GM19043 (cell line): Measurements from ENCODE around the gene INPPL1.
"Not testable (repeated sequence)": the region's sequence is repeated elsewhere in the genome, so short reads cannot be mapped to it uniquely, and the experiment has no call there.

Experiments
- ATAC-seq: cut with Tn5 transposase; IDR thresholded peaks from one replicate; pipeline ENCODE4 v1.9.1; 2021; ENCODE audit warnings: low read depth; ENCODE audit not compliant: unreplicated experiment

INPPL1 gene, protein sequence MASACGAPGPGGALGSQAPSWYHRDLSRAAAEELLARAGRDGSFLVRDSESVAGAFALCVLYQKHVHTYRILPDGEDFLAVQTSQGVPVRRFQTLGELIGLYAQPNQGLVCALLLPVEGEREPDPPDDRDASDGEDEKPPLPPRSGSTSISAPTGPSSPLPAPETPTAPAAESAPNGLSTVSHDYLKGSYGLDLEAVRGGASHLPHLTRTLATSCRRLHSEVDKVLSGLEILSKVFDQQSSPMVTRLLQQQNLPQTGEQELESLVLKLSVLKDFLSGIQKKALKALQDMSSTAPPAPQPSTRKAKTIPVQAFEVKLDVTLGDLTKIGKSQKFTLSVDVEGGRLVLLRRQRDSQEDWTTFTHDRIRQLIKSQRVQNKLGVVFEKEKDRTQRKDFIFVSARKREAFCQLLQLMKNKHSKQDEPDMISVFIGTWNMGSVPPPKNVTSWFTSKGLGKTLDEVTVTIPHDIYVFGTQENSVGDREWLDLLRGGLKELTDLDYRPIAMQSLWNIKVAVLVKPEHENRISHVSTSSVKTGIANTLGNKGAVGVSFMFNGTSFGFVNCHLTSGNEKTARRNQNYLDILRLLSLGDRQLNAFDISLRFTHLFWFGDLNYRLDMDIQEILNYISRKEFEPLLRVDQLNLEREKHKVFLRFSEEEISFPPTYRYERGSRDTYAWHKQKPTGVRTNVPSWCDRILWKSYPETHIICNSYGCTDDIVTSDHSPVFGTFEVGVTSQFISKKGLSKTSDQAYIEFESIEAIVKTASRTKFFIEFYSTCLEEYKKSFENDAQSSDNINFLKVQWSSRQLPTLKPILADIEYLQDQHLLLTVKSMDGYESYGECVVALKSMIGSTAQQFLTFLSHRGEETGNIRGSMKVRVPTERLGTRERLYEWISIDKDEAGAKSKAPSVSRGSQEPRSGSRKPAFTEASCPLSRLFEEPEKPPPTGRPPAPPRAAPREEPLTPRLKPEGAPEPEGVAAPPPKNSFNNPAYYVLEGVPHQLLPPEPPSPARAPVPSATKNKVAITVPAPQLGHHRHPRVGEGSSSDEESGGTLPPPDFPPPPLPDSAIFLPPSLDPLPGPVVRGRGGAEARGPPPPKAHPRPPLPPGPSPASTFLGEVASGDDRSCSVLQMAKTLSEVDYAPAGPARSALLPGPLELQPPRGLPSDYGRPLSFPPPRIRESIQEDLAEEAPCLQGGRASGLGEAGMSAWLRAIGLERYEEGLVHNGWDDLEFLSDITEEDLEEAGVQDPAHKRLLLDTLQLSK

DNA sequence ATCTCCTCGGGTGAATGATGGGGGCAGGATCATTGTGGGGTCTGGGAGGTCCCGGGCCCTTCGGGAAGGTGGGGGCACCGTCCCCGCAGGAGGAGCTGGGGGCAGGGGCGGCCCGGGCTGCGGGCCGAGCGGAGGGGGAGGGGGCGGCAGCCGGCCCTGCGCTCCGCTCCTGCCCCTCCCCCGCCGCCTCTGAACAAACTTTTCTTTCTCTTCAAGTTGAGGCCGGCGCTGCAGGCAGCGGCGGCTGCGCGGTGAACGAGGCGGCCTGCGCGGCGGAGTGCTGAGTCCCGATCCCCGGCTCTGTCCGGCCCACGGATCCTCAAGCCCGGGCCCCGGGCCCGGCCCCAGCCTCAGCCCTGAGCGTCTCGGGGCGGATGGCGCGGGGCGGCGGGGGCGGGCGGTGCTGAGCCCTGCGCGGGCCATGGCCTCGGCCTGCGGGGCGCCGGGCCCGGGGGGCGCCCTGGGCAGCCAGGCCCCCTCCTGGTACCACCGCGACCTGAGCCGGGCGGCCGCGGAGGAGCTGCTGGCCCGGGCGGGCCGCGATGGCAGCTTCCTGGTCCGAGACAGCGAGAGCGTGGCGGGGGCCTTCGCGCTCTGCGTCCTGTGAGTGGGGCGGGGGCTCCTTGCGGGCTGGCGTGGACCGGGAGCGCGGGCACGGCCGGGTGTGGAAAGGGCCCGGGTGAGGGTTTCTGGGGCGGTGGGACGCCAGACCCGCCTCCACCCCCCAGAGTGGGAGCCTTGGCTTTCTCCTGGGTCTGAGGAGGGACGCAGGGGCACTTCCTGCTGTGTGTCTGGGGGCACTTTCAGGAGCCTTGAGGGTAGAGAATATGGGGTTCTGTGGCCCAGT lies at the start of gene INPPL1:
TSS of gene INPPL1 (plus strand) at position 204 of the 847 bp plus-strand sequence. CDS start at position 422, 218 bp downstream.
- no peak for ATAC-seq

DNA sequence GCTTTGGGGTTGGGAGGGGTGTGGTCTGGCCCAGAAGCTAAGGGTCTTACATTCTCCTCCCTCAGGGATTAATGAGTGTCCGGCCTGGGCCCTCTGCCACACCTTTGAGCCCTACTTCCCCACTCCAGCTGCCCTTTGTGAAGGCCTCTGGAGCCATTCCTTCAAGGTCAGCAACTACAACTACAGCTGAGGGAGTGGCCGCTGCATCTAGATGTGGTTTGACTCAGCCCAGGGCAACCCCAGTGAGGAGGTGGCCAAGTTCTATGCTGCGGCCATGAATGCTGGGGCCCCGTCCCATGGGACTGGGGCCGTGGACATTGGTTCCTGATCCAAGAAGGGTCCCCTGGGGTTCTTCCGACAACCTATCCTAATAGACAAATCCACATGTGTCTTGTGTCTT lies 46.9 kb upstream of the INPPL1 start:
- ATAC-seq = no peak

DNA sequence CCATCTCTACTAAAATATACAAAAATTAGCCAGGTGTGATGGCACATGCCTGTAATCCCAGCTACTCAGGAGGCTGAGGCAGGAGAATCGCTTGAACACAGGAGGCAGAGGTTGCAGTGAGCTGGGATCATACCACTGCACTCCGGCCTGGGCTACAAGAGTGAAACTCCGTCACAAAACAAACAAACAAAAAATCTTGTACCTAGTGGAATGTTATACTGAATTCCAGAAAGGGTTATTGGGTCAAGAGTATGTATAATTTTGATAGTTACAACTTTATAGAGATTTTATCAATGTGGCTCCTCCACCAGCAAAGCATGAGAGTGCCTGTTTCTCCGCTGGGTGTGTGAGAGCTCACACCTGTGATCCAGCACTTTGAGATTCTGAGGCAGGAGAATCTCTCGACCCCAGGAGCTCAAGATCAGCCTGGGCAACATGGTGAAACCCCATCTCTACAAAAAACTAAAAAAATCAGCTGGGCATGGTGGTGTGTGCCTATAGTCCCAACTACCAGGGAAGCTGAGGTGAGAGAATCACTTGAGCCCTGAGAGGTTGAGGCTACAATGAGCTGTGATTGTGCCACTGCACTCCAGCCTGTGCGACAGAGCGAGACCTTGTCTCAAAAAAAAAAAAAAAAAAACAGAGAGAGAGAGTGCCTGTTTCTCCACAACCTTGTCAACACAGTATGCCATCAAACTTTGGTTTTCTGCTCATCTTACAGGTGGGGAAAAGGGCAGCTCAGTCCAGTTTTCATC lies 45.3 kb upstream of the INPPL1 start:
- ATAC-seq = no peak

DNA sequence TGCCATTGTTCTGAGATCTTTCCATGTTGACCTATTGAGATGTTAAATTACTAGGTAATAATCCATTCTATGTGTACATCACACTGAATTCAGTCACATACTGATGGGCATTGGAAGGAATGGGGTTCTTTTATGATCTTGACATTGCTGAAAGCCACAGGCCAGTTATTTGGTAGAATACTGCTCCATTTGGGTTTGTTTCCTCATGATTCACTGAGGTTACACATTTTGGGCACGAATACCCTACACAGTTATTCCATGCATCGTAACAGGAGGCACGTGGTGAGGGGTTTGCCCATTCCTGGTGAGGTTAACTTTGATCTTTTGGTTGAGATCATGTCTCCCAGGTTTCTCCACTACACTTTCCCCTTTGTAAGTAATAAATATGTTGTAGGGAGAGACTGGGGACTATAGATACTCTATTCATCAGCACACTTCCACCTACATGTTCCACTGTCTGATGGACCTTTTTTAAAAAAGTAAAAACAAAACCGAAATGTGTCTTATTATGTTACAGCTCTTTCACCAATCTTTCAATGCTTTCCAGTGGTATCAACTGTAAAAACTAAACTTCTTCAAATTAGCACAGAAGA lies 44.7 kb upstream of the INPPL1 start:
- no peak for ATAC-seq

DNA sequence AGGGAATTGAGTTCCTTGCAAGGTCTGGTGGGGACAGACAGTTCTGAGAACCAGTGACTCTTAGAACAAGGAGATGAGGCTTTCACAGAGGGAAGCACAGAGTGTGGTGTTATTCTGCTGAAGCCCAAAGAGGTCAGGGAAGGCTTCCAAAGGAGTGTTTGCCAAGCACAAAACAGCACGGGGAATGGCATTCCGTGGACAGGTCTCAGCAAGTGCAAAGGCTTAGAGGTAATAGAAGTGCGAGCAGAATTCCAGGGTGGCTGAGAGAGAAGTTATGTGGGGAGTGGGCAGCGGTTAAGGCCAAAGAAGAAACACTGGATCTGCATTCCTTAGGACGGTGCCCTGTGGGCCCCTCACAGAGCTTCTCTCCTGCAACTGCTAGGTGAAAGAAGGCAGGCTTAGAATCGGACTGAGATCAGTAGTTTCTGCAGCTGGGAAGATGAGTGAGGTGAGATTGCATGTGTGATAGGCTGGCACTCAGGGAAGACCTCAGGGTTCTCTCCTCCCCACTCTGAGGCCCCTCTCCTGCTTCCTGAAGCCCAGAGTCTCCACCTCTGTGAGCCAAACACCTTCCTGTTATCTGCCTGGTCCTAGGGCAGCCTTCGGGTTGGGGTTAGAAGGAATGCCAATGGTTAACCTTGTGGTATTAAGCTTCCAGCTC lies 43.5 kb upstream of the INPPL1 start:
- not testable (repeated sequence) for ATAC-seq

DNA sequence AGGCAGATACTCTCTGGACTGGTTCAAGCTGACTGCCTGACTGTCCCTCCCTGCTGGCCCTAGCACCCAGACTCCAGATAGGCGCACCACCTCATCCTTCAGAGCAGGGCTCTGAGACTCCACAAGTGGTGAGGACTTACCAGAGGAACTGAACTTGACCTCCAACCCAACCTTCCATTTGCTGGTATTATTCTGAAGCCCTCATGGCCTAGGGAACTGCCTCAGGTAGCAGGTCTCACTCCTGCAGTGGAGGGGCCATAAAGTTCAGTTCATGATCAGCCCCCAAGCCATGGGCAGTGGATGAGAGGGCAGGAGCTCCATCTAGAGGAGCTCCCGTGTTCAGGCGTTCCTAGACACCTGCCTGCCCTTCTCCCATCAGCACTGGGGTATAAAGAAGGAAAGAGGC lies 43.0 kb upstream of the INPPL1 start:
- not testable (repeated sequence) for ATAC-seq

DNA sequence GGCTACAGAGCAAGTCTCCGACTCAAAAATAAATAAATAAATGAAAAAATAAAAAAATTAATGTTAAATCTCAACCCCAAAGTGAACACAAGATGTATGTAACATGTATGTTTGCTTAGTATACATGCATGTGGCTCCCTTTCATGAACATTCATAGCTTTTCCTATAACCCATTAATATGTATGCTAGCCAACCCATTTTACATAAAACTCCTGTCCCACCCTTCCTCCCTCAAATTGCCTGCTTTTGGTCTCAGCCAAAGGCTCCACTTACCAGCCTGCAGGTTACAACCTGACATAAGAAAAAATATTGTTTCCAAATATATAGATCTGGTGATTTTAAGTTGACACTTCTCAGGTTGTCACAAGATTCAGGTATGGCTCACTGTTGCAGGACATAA lies 36.3 kb upstream of the INPPL1 start:
- no peak for ATAC-seq

DNA sequence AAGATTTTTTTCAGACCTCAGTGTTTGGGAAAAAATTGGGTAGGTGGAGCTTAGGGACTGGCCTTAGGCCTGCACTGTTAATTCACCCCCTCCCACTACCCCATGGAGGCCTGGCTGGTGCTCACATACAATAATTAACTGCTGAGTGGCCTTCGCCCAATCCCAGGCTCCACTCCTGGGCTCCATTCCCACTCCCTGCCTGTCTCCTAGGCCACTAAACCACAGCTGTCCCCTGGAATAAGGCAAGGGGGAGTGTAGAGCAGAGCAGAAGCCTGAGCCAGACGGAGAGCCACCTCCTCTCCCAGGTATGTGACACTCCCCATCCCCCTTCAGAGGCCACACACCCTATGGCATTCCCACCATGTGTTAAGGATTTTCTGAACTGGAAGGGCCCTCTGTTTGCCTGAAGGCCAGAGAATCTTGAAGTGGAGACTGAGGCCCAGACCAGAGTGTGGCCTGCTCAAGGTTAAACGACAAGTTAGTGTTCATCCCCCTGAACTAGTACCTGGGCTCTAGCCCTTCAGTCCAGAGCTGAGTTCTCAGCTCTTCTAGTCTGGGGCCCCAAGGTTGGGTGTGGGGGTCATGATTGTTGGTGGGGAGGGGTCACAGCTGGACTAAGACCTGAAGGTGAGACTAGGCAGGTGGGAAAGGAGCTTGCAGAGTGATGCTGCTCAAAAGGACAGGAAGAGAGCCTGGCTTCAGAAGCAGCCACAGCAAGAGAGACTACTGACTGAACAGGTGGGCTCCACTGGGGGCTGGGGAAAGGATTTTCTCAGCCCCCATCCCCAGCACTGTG lies 34.9 kb upstream of the INPPL1 start:
- no peak for ATAC-seq

DNA sequence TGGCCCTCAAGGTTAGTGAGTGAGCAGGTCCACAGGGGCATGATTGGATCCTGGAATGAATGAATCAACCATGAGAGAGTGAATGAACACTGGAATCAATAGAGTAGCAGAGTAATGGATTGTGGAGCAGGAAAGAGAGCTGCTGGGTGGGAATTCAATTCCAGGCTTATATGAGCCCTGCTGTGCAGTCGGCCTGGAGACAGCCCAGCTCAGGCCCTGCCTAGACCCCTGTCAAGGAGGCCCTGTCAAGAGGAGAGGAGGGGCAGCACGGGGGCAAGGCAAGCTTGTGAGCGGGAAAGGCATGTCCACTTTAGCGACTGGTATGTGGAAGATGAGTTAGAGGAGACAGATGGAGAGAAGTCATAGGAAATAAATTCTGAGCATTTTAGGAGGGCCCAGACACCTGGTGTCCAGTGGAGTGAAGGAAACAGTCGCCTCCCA lies 33.9 kb upstream of the INPPL1 start:
- ATAC-seq = no peak

DNA sequence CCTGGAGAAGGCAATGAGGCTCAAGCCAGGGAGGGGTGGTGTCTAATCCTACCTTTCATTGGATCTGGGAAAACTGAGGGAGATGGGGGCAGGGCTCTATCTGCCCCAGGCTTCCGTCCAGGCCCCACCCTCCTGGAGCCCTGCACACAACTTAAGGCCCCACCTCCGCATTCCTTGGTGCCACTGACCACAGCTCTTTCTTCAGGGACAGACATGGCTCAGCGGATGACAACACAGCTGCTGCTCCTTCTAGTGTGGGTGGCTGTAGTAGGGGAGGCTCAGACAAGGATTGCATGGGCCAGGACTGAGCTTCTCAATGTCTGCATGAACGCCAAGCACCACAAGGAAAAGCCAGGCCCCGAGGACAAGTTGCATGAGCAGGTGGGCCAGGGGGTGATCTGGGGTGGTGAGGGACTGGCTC lies 32.6 kb upstream of the INPPL1 start, which contains the start of gene FOLR1:
TSS of gene FOLR1 (plus strand) at position 180 of the 421 bp plus-strand sequence. CDS start at position 214, 34 bp downstream.
- no peak for ATAC-seq

DNA sequence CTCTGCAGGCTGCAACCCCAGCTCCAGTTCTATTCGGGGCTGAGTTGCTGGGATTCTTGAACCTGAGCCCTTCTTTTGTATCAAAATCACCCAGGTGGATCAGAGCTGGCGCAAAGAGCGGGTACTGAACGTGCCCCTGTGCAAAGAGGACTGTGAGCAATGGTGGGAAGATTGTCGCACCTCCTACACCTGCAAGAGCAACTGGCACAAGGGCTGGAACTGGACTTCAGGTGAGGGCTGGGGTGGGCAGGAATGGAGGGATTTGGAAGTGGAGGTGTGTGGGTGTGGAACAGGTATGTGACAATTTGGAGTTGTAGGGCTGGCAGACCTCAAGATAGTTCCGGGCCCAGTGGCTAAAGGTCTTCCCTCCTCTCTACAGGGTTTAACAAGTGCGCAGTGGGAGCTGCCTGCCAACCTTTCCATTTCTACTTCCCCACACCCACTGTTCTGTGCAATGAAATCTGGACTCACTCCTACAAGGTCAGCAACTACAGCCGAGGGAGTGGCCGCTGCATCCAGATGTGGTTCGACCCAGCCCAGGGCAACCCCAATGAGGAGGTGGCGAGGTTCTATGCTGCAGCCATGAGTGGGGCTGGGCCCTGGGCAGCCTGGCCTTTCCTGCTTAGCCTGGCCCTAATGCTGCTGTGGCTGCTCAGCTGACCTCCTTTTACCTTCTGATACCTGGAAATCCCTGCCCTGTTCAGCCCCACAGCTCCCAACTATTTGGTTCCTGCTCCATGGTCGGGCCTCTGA lies 28.9 kb upstream of the INPPL1 start:
- ATAC-seq = no peak

DNA sequence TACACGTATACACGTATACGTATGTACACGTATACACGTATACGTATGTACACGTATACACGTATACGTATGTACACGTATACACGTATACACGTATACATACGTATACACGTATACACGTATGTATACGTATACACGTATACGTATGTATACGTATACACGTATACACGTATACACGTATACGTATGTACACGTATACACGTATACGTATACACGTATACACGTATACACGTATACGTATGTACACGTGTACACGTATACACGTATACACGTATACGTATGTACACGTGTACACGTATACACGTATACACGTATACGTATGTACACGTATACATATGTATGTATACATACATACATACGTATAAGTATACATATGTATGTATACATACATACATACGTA lies 23.1 kb upstream of the INPPL1 start:
- ATAC-seq = not testable (repeated sequence)

DNA sequence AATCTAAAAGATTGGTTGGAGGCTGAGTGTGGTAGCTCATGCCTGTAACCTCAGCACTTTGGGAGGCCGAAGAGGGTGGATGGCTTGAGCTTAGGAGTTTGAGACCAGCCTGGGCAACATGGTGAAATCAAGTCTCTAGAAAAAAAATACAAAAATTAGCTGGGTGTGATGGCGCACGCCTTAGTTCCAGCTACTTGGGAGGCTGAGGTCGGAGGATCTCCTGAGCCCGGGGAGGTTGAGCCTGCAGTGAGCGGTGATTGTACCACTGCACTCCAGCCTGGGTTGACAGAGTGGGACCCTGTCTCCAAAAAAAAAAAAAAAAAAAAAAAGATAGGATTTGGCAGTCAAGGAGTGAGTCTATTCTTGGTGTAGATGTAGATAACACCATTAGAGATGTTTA lies 22.0 kb upstream of the INPPL1 start:
- ATAC-seq = no peak

DNA sequence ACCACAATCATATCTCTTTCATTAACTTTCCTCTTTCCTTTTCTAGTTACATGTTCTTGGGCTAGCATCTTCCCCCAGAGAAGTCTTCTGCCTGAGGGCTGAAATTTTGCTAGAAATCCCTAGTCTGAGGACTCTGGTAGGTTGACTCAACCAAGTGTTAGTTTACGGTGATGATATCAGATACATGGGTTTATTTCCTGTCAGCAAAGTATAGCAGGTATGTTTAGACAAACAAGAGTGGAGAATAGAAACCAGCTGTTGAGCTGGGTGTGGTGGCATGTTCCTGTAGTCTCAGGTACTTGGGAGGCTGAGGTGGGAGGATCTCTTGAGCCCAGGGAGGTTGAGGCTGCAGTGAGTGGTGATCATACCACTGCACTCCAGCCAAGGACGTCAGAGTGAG lies 21.4 kb upstream of the INPPL1 start:
- no peak for ATAC-seq

DNA sequence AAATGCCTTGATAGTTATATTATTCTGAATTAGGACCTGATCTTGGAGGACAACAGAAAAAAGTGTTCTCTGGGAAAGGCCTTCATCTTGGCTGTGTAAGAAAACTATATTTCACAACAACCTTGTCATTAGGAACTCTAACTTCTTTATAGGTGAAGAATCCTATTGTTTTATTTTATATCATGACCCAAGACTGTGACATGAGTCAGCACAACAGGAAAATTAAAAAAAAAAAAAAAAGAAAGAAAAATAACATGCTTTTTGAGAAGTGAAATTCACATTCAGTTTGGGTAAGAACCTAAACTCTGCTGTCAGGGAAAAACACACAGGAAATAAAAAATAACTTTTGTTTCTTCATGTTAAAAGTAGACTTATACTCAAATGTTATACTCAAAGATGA lies 19.7 kb upstream of the INPPL1 start:
- no peak for ATAC-seq

DNA sequence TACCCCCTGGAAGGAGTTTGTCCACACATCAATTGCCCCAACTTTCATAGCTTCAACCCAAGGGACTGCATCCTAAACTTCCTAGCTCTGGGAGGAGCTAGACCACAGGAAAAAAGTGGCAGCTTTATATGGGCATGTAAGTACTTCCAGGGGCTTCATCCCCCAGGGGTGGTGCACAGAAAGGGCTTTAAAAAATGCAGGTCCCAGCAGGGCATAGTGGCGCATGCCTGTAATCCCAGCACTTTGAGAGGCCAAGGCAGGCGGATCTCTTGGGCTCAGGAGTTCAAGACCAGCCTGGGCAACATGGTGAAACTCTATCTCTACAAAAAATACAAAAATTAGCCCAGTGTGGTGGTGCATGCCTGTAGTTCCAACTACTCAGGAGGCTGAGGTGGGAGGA lies 17.8 kb upstream of the INPPL1 start:
- ATAC-seq = not testable (repeated sequence)

DNA sequence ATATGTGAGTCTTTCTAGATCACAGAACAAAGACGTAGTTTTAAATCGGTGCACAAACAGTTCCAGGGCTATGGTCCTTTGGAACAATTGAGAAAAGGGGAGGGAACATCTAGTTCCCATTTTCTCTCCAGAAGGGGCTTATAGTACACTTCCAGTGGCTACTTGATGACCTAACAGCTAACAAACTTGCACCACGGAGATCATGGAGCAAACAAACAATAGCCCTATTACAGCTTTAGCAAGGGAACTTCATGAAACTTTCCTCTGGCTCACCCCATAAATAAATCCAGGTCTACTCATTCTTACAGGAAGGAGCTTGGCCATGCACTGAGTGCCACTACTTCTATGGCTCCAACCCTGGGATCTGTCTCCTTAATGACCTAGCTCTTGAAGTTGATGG lies 16.3 kb upstream of the INPPL1 start:
- ATAC-seq = no peak
